Neuron (in vitro differentiated cells): ENCODE measurements around the gene FNDC8.

ENCODE experiments used
- H2AFZ ChIP-seq: one replicate; pipeline ENCODE4 v1.6.1; 2013; ENCODE audit warnings: low read depth, mild to moderate bottlenecking, inconsistent platforms, low read length, moderate library complexity
- H3K27me3 ChIP-seq: one replicate; pipeline ENCODE4 v1.6.1; 2013; ENCODE audit warnings: low read length; ENCODE audit not compliant: insufficient read depth
- H3K36me3 ChIP-seq: one replicate; pipeline ENCODE4 v1.6.1; 2013; ENCODE audit warnings: low read length; ENCODE audit not compliant: insufficient read depth
- H3K4me1 ChIP-seq: one replicate; pipeline ENCODE4 v1.6.1; 2013; ENCODE audit warnings: low read length; ENCODE audit not compliant: insufficient read depth
- H3K4me3 ChIP-seq: 2 replicates; pipeline ENCODE4 v1.5.1; 2013; ENCODE audit warnings: mild to moderate bottlenecking, low read length, moderate library complexity
- H3K9me3 ChIP-seq: one replicate; pipeline ENCODE4 v1.6.1; 2013; ENCODE audit warnings: low read length

FNDC8 gene

DNA sequence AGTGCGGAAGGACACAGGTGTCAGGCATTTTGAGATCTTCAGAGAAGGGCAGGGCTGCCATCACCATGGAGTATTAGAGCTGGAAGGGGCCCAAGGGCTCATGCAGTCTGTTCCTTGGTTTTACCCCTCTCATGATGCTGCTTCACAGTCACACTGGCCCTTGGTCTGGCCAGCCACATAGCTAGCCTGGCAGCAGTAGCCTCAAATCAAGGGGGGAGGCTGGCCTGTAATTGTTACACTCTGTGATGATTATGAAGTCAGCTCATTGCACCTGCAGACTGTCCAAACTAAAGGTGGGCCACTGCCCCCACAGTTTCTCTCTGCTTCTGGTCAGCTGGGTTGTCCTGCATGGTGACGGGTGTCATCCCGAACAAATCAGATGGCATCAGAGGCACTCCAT is at the start of gene FNDC8:
Gene FNDC8 (plus strand): TSS at position 301 of the 400 bp plus-strand sequence. CDS start 79 bp downstream, at position 380.
- no peak within 1 kb of the TSS for H2AFZ ChIP-seq
- no peak within 1 kb of the TSS for H3K4me3 ChIP-seq
- no peaks in the 10 kb centered on the region for H3K36me3 ChIP-seq
- peaks cover 3% of the 10 kb centered on the region for H3K4me1 ChIP-seq
- H3K27me3 ChIP-seq = no peaks in the 10 kb centered on the region
- H3K9me3 ChIP-seq = no peaks in the 10 kb centered on the region

DNA sequence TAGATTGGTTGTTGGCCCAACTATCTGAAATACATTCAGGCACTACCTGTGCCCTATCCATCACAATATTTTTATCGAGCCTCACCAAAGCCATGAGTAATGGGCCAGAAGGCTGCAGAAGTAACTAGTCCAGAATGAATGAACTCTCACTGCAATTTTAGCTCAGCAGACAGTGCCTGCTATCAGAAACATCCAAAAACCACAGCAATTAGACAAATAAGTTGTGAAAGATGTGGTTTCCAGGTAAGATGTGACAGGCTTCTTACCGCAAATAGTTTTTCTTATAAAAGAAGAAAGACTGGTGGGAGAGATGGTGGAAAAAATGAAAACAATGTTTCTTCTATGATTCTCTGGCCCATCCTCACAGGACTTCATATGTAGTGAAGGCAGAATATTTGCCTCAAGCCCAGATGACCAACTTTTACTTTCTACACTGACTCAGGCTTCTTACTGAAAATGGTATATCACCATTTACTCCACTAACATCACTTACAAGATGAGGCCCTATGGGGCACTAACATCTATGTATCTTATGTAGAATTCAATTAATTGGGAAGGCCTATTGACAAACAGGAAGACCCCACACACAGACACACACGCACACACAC is 48.1 kb upstream of the FNDC8 start:
- Histone ChIP-seq H3K27me3 (no peaks in the 10 kb centered on the region), H3K36me3 (no peaks in the 10 kb centered on the region), H3K4me1 (peaks cover 15% of the 10 kb centered on the region), H2AFZ (no peak overlapping the region), H3K4me3 (no peak overlapping the region), H3K9me3 (no peaks in the 10 kb centered on the region)

DNA sequence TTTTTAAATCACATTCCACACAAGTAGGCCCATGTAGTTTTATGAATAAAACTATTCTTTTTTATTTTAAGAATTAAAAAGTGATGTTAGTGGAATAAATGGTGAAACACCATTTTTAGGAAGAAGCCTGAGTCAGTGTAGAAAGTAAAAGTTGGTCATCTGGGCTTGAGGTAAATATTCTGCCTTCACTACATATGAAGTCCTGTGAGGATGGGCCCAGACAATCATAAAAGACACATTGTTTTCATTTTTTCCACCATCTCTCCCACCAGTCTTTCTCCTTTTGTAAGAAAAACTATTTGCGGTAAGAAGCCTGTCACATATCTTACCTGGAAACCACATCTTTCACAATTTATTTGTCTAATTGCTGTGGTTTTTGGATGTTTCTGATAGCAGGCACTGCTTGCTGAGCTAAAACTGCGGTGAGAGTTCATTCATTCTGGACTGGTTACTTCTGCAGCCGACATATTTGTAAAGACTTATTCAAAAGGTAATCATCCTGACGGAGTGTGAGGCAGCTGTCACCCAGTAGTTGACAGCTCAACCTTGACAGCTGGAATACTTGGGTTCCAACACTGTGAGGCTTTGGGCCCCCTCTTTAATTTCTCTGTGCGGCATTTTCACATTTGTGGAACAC is 47.3 kb upstream of the FNDC8 start:
- Histone ChIP-seq H3K27me3 (no peaks in the 10 kb centered on the region), H2AFZ (no peak overlapping the region), H3K4me1 (peaks cover 15% of the 10 kb centered on the region), H3K4me3 (no peak overlapping the region), H3K9me3 (no peaks in the 10 kb centered on the region), H3K36me3 (no peaks in the 10 kb centered on the region)

DNA sequence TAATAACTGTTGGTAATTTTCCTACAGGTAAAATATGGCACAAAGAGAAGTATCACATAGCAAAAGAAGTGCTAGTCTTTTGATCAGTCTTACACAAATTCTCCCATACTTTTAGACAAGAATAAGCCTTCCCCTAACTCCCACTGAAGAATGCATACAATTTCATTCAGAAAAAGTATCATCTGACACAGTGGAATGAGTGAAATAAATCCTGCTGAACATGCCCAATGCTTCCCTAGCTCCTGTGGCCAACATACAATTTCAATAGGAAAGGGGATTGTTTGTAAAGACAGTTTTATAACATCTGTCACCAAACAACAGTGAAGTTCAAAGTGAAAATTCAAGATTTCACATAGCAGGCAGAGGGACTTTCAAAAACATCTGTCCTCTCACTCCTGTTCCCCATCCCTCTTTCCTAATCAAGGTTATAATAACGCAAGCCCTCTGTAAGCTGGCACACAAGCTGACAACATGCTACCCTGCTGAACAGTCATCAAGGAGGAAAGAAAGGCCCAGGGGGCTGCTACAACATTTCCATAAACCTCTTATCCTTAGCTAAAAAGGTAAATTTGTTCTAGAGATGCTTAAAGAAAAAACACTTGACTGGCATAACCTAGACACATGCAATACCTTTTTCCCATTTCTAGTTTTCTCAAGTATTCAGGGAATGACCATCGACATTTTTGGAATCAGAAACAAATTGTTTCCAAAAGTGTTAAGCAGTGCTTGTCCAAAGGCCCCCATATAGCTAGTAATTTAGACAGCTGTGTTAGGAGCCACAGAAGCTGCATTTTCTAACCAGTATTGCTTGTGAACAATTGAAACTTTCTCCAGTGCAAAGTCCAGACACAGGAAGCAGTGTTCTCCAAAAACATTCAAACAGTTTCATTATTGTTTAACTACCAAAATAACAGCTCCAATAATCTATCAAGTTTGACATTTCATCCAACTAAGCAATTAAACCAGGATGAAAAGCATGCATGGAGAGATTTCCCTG is 46.4 kb upstream of the FNDC8 start:
- Histone ChIP-seq H2AFZ (no peak overlapping the region), H3K9me3 (no peaks in the 10 kb centered on the region), H3K4me3 (no peak overlapping the region), H3K27me3 (no peaks in the 10 kb centered on the region), H3K4me1 (peaks cover 15% of the 10 kb centered on the region), H3K36me3 (no peaks in the 10 kb centered on the region)

DNA sequence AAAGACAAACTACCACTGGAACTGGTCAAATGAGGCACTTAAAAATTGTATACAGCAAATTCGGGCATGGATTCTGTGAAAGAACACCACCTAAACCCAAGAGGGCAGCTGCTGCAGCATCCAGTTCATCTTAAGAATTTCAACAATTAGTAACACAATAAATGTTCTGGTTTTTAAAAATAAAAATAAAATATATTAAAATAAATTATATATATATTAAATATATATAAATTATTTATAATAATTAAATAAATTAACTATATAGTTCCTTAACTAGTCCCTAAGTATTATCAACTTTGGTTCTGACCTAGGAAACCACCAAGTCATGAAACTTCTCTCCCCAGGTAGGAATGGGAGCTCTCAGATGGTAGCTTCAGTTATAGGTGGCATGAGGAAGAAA is 44.5 kb upstream of the FNDC8 start:
- Histone ChIP-seq H3K9me3 (no peaks in the 10 kb centered on the region), H3K36me3 (no peaks in the 10 kb centered on the region)

DNA sequence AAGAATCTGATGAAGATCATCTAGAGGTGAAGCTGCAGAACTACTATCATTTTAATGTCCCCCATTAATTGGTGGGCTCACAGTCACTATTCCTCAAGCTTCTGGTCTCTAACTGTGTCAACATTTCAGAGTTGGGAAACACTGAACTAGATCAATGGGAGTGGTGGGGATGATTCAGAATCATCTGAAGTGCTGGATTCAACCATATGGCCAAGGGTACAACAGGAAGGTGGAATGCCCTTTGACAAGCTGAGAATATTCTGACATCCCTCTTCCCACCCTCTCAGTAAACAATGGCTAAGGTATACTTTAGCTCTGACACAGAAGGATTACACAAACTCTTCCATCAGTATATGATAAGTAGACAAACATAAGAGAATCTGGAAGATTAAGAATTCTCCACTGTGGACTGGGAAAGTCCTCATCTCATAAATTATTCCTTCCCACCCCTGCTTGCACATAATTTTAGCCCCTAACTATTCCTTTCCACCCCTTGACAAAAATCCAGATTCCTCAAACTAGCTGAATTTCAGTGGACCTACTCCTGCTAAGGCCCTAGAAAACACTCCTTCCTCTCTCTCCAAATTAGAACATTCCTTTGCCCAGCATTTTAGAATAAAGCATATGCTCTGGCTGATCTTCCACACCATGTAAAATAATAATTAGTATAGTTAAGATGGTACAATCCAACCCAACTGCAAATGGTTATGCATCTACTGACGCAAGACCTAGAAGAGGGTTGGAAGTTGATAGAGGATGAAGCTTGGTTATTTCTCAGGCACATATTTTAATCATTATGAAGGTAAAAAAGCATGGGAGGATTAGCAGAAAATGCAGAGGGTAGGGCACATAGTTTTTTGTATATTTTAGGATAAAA is 41.6 kb upstream of the FNDC8 start:
- no peaks in the 10 kb centered on the region for H3K36me3 ChIP-seq
- H3K4me3 ChIP-seq = no peak overlapping the region
- H2AFZ ChIP-seq = no peak overlapping the region
- no peaks in the 10 kb centered on the region for H3K9me3 ChIP-seq
- peaks cover 15% of the 10 kb centered on the region for H3K4me1 ChIP-seq
- H3K27me3 ChIP-seq = no peaks in the 10 kb centered on the region

More for the DNA sequence above, 44.5 kb upstream of the FNDC8 start:
- Histone ChIP-seq H2AFZ (no peak overlapping the region), H3K27me3 (no peaks in the 10 kb centered on the region), H3K4me3 (no peak overlapping the region), H3K4me1 (peaks cover 15% of the 10 kb centered on the region)

DNA sequence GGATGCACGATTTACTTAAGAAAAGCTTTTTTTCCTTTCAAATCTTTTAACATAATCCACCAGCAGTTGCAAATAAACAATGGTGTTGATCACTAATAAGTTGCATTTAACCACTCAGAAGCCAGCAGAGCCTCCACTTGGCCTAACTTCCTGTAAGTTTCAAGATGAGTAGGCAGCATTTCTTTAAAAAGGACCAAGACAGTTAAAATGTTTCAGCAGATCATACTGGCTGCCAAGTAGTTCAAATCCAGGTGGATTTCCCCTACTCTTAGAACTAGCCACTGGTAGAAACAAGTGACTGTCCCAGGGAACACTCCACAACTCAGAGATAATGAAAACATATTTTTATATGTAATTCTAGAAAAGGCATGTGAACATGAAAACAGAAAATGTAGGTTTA is 40.9 kb upstream of the FNDC8 start:
- Histone ChIP-seq H3K36me3 (no peaks in the 10 kb centered on the region), H3K4me3 (no peak overlapping the region), H2AFZ (no peak overlapping the region), H3K27me3 (no peaks in the 10 kb centered on the region), H3K9me3 (no peaks in the 10 kb centered on the region), H3K4me1 (peaks cover 9% of the 10 kb centered on the region)

DNA sequence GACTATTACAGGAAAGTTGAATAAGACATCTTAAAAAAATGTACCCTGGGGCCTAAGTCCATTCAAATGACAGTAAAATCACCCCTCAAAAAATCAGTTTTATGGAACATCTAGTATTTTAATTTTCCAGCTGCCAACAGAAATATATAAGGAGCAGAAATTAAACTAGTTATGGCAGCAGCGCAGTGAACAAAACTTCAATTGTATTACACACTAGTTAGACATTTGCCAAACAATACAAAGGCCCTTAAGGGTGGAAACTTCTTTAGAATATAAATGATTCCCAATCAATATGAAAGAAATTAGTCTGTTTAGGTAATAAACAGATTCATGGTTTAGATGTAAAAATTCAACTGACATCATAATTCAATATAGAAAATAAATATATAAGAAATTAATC is 39.8 kb upstream of the FNDC8 start:
- H3K4me3 ChIP-seq = no peak overlapping the region
- no peaks in the 10 kb centered on the region for H3K27me3 ChIP-seq
- no peaks in the 10 kb centered on the region for H3K36me3 ChIP-seq
- H3K4me1 ChIP-seq = peaks cover 9% of the 10 kb centered on the region
- H2AFZ ChIP-seq = no peak overlapping the region
- no peaks in the 10 kb centered on the region for H3K9me3 ChIP-seq

DNA sequence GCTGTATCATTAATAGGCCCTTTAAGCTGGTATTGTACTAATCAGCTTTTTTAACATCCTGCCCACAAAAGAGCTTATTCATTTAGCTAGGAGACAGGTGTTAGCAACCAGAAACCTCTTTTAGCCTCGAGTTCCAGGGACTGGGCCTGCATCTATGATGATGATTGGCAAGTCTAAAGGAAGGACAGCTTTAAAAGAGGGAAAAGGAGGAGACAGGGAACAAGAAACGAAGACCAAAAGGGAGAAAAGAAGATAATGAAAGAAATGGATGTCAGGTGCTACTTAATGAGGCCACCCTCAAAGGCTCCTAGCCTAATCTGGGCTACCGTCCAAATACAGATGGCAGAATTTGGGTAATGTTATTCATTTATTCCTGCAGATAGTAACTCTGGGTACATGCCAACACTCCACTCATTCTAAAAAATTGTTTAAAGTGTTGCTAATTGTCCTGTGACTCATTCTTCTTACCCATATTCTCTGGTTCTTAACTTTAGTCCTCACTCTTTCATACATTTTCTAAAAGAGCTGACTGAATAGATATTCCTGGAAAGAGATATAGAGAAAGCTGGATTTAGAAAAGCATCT is 39.2 kb upstream of the FNDC8 start:
- no peak overlapping the region for H2AFZ ChIP-seq
- H3K27me3 ChIP-seq = no peaks in the 10 kb centered on the region
- no peaks in the 10 kb centered on the region for H3K36me3 ChIP-seq
- peaks cover 14% of the 10 kb centered on the region for H3K4me1 ChIP-seq
- H3K9me3 ChIP-seq = no peaks in the 10 kb centered on the region
- no peak overlapping the region for H3K4me3 ChIP-seq

DNA sequence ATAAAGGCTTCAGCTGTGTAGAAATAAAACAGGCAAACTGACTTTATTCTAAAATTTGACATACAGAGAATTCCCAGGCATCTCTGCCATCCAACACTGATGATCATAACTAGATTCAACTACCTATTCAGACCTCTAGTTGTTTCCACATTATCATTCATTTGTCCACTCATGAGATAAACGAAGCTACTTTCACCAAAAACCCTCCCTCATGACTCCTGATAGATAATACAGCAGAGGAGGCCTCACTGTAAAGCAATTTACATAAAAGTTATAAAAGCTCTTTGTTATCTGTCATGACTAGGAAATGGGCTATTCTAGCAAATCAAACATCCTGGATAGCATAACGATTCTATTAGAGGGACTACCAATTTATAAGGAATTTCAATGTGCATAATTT is 38.3 kb upstream of the FNDC8 start:
- no peaks in the 10 kb centered on the region for H3K27me3 ChIP-seq
- no peaks in the 10 kb centered on the region for H3K36me3 ChIP-seq
- peaks cover 23% of the 10 kb centered on the region for H3K4me1 ChIP-seq
- no peaks in the 10 kb centered on the region for H3K9me3 ChIP-seq
- H2AFZ ChIP-seq = no peak overlapping the region
- no peak overlapping the region for H3K4me3 ChIP-seq

DNA sequence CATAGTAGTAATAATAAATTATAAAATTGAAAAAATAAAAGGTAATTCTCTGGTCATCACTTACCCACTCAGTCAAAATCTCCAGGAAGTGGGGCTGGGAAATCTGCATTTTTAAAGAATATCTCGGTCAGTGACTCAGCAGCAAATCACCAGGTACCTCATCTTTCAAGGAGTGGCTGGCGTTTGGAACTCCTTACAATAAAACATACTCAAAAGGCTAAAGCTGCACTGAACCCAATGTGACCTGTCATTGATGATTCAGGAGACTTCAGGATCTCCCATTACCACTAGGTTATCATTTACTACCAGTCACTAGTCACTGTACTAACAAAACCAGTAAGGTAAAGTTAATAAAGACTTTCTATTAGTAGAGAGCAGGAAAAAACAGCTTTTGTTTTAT is 36.4 kb upstream of the FNDC8 start:
- no peaks in the 10 kb centered on the region for H3K36me3 ChIP-seq
- peaks cover 24% of the 10 kb centered on the region for H3K4me1 ChIP-seq
- no peaks in the 10 kb centered on the region for H3K9me3 ChIP-seq
- no peaks in the 10 kb centered on the region for H3K27me3 ChIP-seq
- no peak overlapping the region for H2AFZ ChIP-seq
- H3K4me3 ChIP-seq = no peak overlapping the region

DNA sequence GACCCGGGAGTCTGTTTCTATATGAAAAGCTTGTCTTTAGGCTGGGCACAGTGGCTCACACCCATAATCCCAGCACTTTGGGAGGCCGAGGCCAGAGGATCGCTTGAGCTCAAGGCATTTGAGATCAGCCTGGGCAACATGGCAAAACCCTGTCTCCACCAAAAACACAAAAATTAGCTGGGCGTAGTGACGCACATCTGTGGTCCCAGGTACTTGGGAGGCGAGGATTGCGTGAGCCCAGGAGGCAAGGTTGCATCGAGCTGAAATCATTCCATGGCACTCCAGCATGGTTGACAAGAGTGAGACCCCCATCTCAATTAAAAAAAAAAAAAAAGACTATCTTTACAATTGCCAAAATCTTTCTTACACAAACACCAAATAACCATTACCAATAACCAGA is 35.3 kb upstream of the FNDC8 start:
- H3K9me3 ChIP-seq = no peaks in the 10 kb centered on the region
- peaks cover 24% of the 10 kb centered on the region for H3K4me1 ChIP-seq
- H3K36me3 ChIP-seq = no peaks in the 10 kb centered on the region
- H3K4me3 ChIP-seq = no peak overlapping the region
- H2AFZ ChIP-seq = no peak overlapping the region
- H3K27me3 ChIP-seq = no peaks in the 10 kb centered on the region
